ENCODE results near the gene PODXL. TPM values are rescaled to one million over a fixed set of nuclear protein-coding genes. Genes with fewer than 3 reads are reported as not detected.

The PODXL gene
- 51.3 and 66.4 TPM in 2 replicates for total RNA-seq

DNA sequence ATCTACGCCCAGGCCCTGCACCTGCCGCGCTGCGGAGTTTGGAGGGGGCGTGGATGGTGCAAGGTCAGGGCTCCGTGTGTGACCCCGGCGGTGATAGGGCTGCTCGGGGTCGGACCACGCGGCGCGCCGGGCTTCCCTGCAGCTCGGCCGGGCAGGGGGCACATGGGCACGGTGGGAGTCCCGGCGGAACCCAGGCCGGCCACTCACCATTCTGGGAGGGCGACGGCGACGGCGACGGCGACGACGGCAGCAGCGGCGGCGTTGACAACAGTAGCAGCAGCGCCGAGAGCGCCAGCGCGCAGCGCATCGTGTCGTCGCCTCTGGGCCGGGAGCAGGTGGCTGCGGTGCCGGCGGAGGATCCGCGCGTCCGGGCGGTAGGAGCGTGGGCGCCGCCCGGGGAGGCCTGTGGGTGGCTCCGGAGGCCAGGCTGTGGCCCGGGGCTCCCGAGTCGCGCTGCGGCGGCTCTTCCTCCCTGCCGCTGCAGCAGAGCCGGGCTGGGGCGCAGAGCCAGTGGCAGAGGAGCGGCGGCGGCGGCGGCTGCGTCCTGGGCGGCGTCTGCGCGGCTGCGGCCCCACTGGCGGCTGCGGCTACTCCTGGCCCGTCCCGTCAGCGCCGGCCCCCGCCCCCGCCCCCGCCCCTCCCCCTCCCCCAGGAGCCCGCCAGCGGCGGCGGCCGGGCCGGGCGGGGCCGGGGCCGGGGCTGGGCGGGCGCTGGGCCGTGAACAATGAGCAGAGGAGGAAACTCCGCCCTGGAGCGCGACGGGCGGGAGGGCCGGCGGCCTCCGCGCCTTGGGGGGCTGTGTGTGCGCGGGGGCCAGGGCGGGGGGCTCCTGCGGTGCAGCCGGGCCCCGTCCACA, at the start of gene PODXL:
Gene PODXL, minus strand, starts transcription at position 576 of the 856 bp plus-strand sequence. Its CDS starts 269 bp downstream, at position 307.

Other genes starting within 250 kb of the PODXL start
- gene MKLN1, start 228.8 kb downstream of the PODXL start, total RNA-seq = 15.1 and 26.4 TPM in 2 replicates